ENCODE measurements around the gene PREPL.

The PREPL gene

GRCh38 chr2:44377486-44377885 lies 16.2 kb upstream of the PREPL start:
- H3K4me3 ChIP-seq (ENCODE audit: control insufficient read depth, low read depth, low read length) = no peak overlapping the region
- no peak for DNase-seq (ENCODE audit: low read depth)
- TF ChIP-seq CTCF (conservative IDR thresholded peaks at IDR 0.05; ENCODE audit: control insufficient read depth, insufficient read depth, low read depth, low read length) = no peak

- H3K4me3 ChIP-seq (ENCODE audit: control insufficient read depth, low read depth, low read length) = no peak overlapping the region
- TF ChIP-seq CTCF (conservative IDR thresholded peaks at IDR 0.05; ENCODE audit: control insufficient read depth, insufficient read depth, low read depth, low read length) = no peak
- DNase-seq (ENCODE audit: low read depth) = no peak
Measured at GRCh38 chr2:44372246-44372645, 11.0 kb upstream of the PREPL start.

DNA sequence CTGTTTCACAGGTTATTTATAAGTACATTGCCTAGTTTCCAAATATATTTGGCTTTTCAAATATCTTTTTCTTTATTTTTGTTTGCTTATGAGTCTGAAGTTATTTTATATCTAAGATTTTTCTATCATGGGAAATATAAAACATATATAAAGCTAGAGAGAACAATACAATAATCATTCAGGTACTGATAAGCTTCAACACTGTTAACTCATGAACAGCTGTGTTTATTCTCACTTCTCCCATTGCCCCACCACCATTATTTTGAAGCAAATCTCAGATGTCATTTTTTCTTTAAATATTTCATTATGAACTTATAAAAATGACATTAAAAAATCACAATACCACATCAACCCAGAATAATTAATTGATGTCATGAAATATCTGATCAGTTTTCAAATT lies 10.2 kb upstream of the PREPL start:
- DNase-seq (ENCODE audit: low read depth) = no peak
- no peak overlapping the region for H3K4me3 ChIP-seq (ENCODE audit: control insufficient read depth, low read depth, low read length)
- no peak for TF ChIP-seq CTCF (conservative IDR thresholded peaks at IDR 0.05; ENCODE audit: control insufficient read depth, insufficient read depth, low read depth, low read length)

- no peak overlapping the region for H3K4me3 ChIP-seq (ENCODE audit: control insufficient read depth, low read depth, low read length)
- no peak for TF ChIP-seq CTCF (conservative IDR thresholded peaks at IDR 0.05; ENCODE audit: control insufficient read depth, insufficient read depth, low read depth, low read length)
- DNase-seq (ENCODE audit: low read depth) = no peak
Measured at GRCh38 chr2:44369392-44369791, 8.1 kb upstream of the PREPL start.

DNA sequence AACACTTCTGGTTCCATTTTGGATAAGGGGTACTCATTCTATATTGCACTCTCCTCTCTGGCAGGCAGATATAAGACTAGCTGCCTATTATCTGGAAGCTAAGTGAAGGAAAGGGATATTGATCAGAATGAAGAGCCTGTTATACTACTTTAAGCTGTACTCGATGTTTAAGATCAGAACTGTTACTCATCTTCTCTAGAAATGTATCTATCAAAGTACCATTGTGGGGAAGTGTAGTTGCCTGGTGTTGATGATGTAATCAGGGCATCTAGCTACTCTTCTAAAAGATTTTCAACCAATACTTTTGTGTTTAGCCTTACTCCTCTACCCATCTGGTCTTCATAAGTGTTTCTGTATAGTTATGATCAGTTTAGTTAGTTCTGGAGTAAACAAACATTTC lies 6.3 kb upstream of the PREPL start:
- TF ChIP-seq CTCF (conservative IDR thresholded peaks at IDR 0.05; ENCODE audit: control insufficient read depth, insufficient read depth, low read depth, low read length) = no peak
- DNase-seq (ENCODE audit: low read depth) = no peak
- H3K4me3 ChIP-seq (ENCODE audit: control insufficient read depth, low read depth, low read length) = no peak overlapping the region

GRCh38 chr2:44364604-44365003 lies 3.3 kb upstream of the PREPL start:
- TF ChIP-seq CTCF (conservative IDR thresholded peaks at IDR 0.05; ENCODE audit: control insufficient read depth, insufficient read depth, low read depth, low read length) = no peak
- DNase-seq (ENCODE audit: low read depth) = peak; percentile 16
- H3K4me3 ChIP-seq (ENCODE audit: control insufficient read depth, low read depth, low read length) = no peak overlapping the region

Measured in fibroblast of mammary gland (primary cell).